GM18861 (cell line): ENCODE data around the gene HOXC13.

Source experiments
- ATAC-seq: cut with Tn5 transposase; IDR thresholded peaks from one replicate; pipeline ENCODE4 v1.9.1; 2021; ENCODE audit not compliant: unreplicated experiment

HOXC13 gene

GRCh38 chr12:53993162-53994008 is 54.8 kb downstream of the HOXC13 start:
- no peak for ATAC-seq

- ATAC-seq = no peak
These were observed 55.3 kb downstream of the HOXC13 start for GRCh38 chr12:53994009-53994263.

- no peak for ATAC-seq
These were observed 55.8 kb downstream of the HOXC13 start for GRCh38 chr12:53994264-53995001.

- no peak for ATAC-seq
These were observed 56.4 kb downstream of the HOXC13 start for GRCh38 chr12:53995002-53995377.

GRCh38 chr12:53995378-53996239 is 57.0 kb downstream of the HOXC13 start:
- ATAC-seq = no peak
